Karpas-422 (cell line): Measurements from ENCODE around the gene USP7. TPM values are rescaled to one million over a fixed set of nuclear protein-coding genes. Genes with fewer than 3 reads are reported as not detected.

Source experiments
- DNase-seq: peaks from one replicate; pipeline ENCODE4 v3.0.0-alpha.2; 2015
- H2AFZ ChIP-seq: fragments of 200-600 bp; sonication (generic); 2 replicates; pipeline ENCODE4 v1.6.1; 2014; ENCODE audit warnings: antibody characterized with exemption, low read length, mixed read lengths
- H3K27ac ChIP-seq: fragments of 200-600 bp; sonication (generic); 2 replicates; pipeline ENCODE4 v1.5.1; 2014; ENCODE audit warnings: mild to moderate bottlenecking, low read length, moderate library complexity
- H3K27me3 ChIP-seq: fragments of 200-600 bp; sonication (generic); 2 replicates; pipeline ENCODE4 v1.6.1; 2014; ENCODE audit warnings: low read length, mixed read lengths
- H3K36me3 ChIP-seq: fragments of 200-600 bp; sonication (generic); 2 replicates; pipeline ENCODE4 v1.6.1; 2014; ENCODE audit warnings: low read length, mixed read lengths; ENCODE audit not compliant: insufficient read depth
- H3K4me1 ChIP-seq: fragments of 200-600 bp; sonication (generic); 2 replicates; pipeline ENCODE4 v1.6.1; 2014; ENCODE audit warnings: mild to moderate bottlenecking, low read length, mixed read lengths
- H3K4me2 ChIP-seq: fragments of 200-600 bp; sonication (generic); 2 replicates; pipeline ENCODE4 v1.6.1; 2014; ENCODE audit warnings: low read length, low read depth, mild to moderate bottlenecking; ENCODE audit not compliant: poor library complexity, severe bottlenecking
- H3K4me3 ChIP-seq: fragments of 200-600 bp; sonication (generic); 2 replicates; pipeline ENCODE4 v1.5.1; 2014; ENCODE audit warnings: mild to moderate bottlenecking, antibody characterized with exemption, low read length, mixed read lengths
- H3K79me2 ChIP-seq: fragments of 200-600 bp; sonication (generic); 2 replicates; pipeline ENCODE4 v1.6.1; 2014; ENCODE audit warnings: mild to moderate bottlenecking, low read length, mixed read lengths
- H3K9ac ChIP-seq: fragments of 200-600 bp; sonication (generic); 2 replicates; pipeline ENCODE4 v1.6.0; 2014; ENCODE audit warnings: low read length
- H3K9me2 ChIP-seq: fragments of 200-600 bp; sonication (generic), shearing (Covaris generic); replicated peaks from 2 replicates; pipeline ENCODE4 v1.6.0; 2014; ENCODE audit warnings: mild to moderate bottlenecking, low read length, moderate library complexity; ENCODE audit not compliant: insufficient read depth
- H3K9me3 ChIP-seq: fragments of 300-700, 200-600 bp; sonication (generic); 2 replicates; pipeline ENCODE4 v1.6.1; 2014; ENCODE audit warnings: low read length, mixed read lengths
- H4K20me1 ChIP-seq: fragments of 200-600 bp; sonication (generic); 2 replicates; pipeline ENCODE4 v1.6.1; 2014; ENCODE audit warnings: mild to moderate bottlenecking, antibody characterized with exemption, low read length, low read depth; ENCODE audit not compliant: insufficient read depth
- total RNA-seq: library from RNA; depleted of rRNA; stranded (reverse); fragments of >200 nt; shearing (Covaris generic); gene quantifications from 2 replicates; pipeline ENCODE4 v1.2.3, GENCODE V29; 2014; ENCODE audit warnings: low replicate concordance

Gene USP7
- total RNA-seq, 1 experiment from 2014 or later: 42.5 TPM

DNA sequence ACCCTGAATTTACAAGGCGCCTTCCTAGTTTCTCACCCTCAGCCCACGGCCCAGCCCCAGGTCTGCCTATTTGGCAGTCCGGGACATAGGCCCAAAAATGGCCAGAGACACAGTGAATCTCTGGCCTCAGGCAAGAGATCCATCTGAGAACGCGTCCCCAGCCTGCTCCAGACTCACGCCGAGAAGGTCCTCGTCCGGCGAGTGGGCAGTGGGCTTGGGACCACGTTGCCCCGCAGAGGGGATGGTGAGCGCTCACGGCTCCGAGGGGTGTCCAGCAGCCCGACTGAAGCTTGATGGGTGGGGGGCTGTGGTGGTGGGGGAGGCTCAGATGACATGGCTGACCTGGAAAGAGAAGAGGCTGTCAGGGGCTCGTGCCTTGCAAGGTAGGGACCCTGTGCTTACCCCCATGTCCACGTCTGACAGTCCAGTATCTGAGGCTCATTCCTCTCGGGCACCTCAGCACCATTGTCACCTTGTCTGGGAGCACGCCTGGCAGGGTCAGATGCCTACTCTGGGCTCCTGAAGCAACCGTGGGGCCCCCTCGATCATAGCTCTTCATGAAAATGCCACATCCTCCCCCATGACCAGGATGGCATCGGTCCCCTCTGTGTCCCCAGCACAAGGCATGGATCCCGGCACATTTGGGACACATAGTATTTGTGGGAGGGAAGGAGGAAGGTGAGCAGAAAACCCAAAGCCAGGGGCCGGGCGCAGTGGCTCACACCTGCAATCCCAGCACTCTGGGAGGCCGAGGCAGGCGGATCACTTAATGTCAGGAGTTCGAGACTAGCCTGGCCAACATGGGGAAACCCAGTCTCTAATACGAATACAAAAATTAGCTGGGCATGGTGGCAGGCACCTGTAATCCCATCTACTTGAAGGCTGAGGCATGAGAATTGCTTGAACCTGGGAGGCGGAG is 104.5 kb downstream of the USP7 start:
- Histone ChIP-seq H3K27ac (no peak overlapping the region), H4K20me1 (peaks cover 15% of the 10 kb centered on the region), H3K9me2 (no peaks in the 10 kb centered on the region), H3K9me3 (no peaks in the 10 kb centered on the region), H3K4me3 (no peak overlapping the region), H3K9ac (no peak overlapping the region), H3K79me2 (peaks cover 39% of the 10 kb centered on the region), H3K4me1 (peaks cover 14% of the 10 kb centered on the region), H3K4me2 (no peak overlapping the region), H3K27me3 (no peaks in the 10 kb centered on the region), H3K36me3 (peaks cover 13% of the 10 kb centered on the region; the same call in 1 of the 2 replicates), H2AFZ (no peak overlapping the region)
- no peak for DNase-seq

GRCh38 chr16:8855972-8856371 is 107.7 kb downstream of the USP7 start:
- no peak for DNase-seq
- H3K9me2 ChIP-seq: no peaks in the 10 kb centered on the region
- H3K79me2 ChIP-seq: peaks cover 13% of the 10 kb centered on the region
- H3K27ac ChIP-seq: no peak overlapping the region
- H3K4me3 ChIP-seq: no peak overlapping the region
- 0 out of 2 replicates have a peak, but pooled peaks cover 3% of the 10 kb centered on the region for H4K20me1 ChIP-seq
- H3K9me3 ChIP-seq: no peaks in the 10 kb centered on the region
- H3K27me3 ChIP-seq: no peaks in the 10 kb centered on the region
- no peak overlapping the region for H3K9ac ChIP-seq
- no peak overlapping the region for H3K4me2 ChIP-seq
- H3K4me1 ChIP-seq: peaks cover 9% of the 10 kb centered on the region
- H2AFZ ChIP-seq: no peak overlapping the region
- H3K36me3 ChIP-seq: peaks cover 8% of the 10 kb centered on the region; the same call in 1 of the 2 replicates

DNA sequence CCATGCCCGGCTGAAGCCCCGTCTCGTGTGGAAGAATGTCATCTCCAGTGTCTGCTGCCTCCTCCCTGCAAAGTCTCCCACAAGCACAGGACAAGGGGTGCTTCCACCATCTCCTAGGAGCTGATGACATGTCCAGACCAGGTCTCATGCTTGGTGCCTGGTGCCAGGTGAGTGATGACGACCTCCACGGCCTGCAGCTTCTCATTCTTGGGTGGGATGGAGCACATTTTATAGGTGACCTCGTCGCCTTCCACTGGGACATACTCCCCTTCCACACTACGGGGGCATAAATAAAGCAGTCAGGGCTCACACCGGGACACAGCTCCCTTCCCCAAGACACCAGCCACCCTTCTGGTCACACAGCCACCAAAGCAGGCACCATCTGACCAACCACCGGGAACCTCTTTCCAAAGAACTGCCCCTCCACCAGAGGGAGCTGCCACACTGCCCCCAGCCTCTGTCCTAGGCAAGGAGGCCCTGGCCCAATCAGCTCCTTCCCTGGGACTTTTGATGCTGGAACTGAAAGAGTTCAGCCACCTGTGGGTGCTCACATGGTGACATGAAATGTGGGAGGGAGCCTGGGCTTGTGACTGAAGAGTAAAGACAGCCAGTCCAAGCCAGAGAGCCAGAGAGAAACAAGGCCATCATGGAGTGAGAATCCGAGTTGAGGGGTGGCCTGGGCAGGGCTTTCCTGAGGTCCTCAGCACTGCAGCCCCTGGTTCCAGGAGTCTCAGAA is 108.5 kb downstream of the USP7 start:
- H3K9me3 ChIP-seq: no peaks in the 10 kb centered on the region
- peaks cover 4% of the 10 kb centered on the region for H3K4me1 ChIP-seq
- no peak overlapping the region for H3K4me3 ChIP-seq
- DNase-seq: peak; percentile 64
- H3K27ac ChIP-seq: no peak overlapping the region
- H2AFZ ChIP-seq: no peak overlapping the region
- H3K9me2 ChIP-seq: no peaks in the 10 kb centered on the region
- no peak overlapping the region for H3K9ac ChIP-seq
- 0 out of 2 replicates have a peak, but pooled peaks cover 3% of the 10 kb centered on the region for H4K20me1 ChIP-seq
- peaks cover 7% of the 10 kb centered on the region for H3K79me2 ChIP-seq
- no peak overlapping the region for H3K4me2 ChIP-seq
- H3K36me3 ChIP-seq: peaks cover 7% of the 10 kb centered on the region; the same call in 1 of the 2 replicates
- no peaks in the 10 kb centered on the region for H3K27me3 ChIP-seq

DNA sequence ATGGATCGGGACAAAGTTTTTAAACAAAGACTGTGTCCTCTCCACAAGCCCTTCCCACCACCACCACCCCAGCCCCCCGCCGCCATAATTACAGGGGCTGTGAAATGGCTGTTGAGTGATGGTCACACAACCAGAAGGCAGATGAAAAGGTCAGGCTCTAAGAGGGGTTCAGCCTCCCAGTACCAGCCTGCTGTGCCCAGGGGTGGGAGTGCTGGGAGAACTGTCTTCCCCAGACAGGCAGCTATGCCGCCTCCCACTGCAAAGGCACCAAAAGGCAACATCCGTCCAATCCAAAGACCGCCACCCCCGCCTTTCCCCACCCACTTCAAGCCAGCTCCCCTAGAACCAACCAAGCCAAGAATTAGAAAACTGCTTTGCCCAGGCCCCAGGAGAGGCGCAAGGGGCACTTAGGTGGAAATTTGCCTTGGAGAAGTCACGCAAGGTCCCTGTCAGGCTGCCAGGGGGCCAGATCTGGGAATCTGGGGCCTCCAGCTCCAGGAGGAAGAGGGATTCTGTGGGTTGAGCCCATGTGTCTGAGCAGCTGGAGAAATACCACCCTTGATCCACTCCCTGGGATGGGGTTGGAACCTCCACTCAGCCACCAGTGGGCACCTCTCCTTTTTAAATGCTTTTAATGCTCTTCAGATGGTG is 109.3 kb downstream of the USP7 start:
- H4K20me1 ChIP-seq: 0 out of 2 replicates have a peak, but pooled peaks cover 3% of the 10 kb centered on the region
- no peak overlapping the region for H3K4me3 ChIP-seq
- H2AFZ ChIP-seq: no peak overlapping the region
- H3K36me3 ChIP-seq: peaks cover 6% of the 10 kb centered on the region; the same call in 1 of the 2 replicates
- no peak for DNase-seq
- no peaks in the 10 kb centered on the region for H3K4me1 ChIP-seq
- no peak overlapping the region for H3K27ac ChIP-seq
- H3K9ac ChIP-seq: no peak overlapping the region
- H3K9me3 ChIP-seq: no peaks in the 10 kb centered on the region
- no peaks in the 10 kb centered on the region for H3K27me3 ChIP-seq
- no peaks in the 10 kb centered on the region for H3K9me2 ChIP-seq
- H3K79me2 ChIP-seq: peaks cover 4% of the 10 kb centered on the region; the same call in 1 of the 2 replicates
- no peak overlapping the region for H3K4me2 ChIP-seq

DNA sequence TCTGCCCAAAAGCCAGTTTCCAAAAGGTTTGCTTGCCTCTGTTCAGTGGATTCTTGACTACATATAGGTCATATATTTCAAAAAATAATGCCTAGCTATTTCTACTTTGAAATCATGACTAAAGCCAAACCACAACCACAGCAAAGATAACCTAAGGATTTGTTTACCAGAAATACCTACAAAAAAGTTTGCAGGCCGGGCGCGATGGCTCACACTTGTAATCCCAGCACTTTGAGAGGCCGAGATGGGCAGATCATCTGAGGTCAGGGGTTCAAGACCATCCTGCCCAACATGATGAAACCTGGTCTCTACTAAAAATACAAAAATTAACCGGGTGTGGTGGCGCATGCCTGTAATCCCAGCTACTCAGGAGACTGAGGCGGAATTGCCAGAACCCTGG is 110.1 kb downstream of the USP7 start:
- H3K4me2 ChIP-seq: no peak overlapping the region

DNA sequence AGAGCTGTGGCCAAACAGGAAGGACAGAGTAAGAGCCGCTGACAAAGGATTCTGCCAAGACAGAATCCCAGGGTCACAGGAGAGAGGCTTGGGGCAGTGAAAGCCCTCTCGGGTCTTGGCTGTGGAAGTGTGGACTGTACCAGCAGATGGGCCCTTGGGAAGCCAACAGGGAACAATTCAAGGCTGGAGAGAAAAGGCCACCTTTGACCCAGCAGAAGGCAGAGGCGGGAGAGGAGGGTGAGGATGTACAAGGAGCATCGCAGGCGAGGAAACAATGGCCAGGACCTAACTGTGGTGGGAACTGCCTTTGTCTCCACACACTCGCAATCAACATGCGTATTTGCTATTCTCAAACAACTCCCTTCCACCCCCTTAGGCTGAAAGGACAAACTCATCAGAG is 110.6 kb downstream of the USP7 start:
- no peak overlapping the region for H2AFZ ChIP-seq
- H3K4me1 ChIP-seq: no peaks in the 10 kb centered on the region
- H3K9me3 ChIP-seq: no peaks in the 10 kb centered on the region
- no peaks in the 10 kb centered on the region for H3K9me2 ChIP-seq
- no peak overlapping the region for H3K9ac ChIP-seq
- no peaks in the 10 kb centered on the region for H3K79me2 ChIP-seq
- no peak overlapping the region for H3K27ac ChIP-seq
- no peak for DNase-seq
- peaks cover 10% of the 10 kb centered on the region for H3K36me3 ChIP-seq
- 0 out of 2 replicates have a peak, but pooled peaks cover 3% of the 10 kb centered on the region for H4K20me1 ChIP-seq
- H3K4me3 ChIP-seq: no peak overlapping the region
- no peaks in the 10 kb centered on the region for H3K27me3 ChIP-seq
- no peak overlapping the region for H3K4me2 ChIP-seq

More for the DNA sequence above, 110.1 kb downstream of the USP7 start:
- no peak overlapping the region for H2AFZ ChIP-seq
- no peaks in the 10 kb centered on the region for H3K9me2 ChIP-seq
- H3K9me3 ChIP-seq: no peaks in the 10 kb centered on the region
- no peak overlapping the region for H3K9ac ChIP-seq
- DNase-seq: no peak
- H3K27me3 ChIP-seq: no peaks in the 10 kb centered on the region
- 0 out of 2 replicates have a peak, but pooled peaks cover 3% of the 10 kb centered on the region for H4K20me1 ChIP-seq
- peaks cover 10% of the 10 kb centered on the region for H3K36me3 ChIP-seq
- H3K4me1 ChIP-seq: no peaks in the 10 kb centered on the region
- H3K4me3 ChIP-seq: no peak overlapping the region
- H3K79me2 ChIP-seq: no peaks in the 10 kb centered on the region; the same call in 1 of the 2 replicates
- no peak overlapping the region for H3K27ac ChIP-seq

- H3K9me2 ChIP-seq: no peaks in the 10 kb centered on the region
- no peaks in the 10 kb centered on the region for H3K27me3 ChIP-seq
- H3K36me3 ChIP-seq: peaks cover 10% of the 10 kb centered on the region
- H4K20me1 ChIP-seq: 0 out of 2 replicates have a peak, but pooled peaks cover 7% of the 10 kb centered on the region
- H3K9ac ChIP-seq: no peak overlapping the region
- H3K27ac ChIP-seq: no peak overlapping the region
- H3K4me3 ChIP-seq: no peak overlapping the region
- H3K4me2 ChIP-seq: no peak overlapping the region
- no peak for DNase-seq
- no peaks in the 10 kb centered on the region for H3K79me2 ChIP-seq
- H3K4me1 ChIP-seq: no peaks in the 10 kb centered on the region
- H2AFZ ChIP-seq: no peak overlapping the region
- H3K9me3 ChIP-seq: no peaks in the 10 kb centered on the region
These were observed 111.2 kb downstream of the USP7 start for GRCh38 chr16:8852534-8852933.
